ENCODE measurements around the gene LCE3E. TPM values are rescaled to one million over a fixed set of nuclear protein-coding genes. Genes with fewer than 3 reads are reported as not detected.

The LCE3E gene
- total and polyA plus RNA-seq, 2 donors (not counting 3 experiments of a cell fraction or from before 2014, with no cell fraction given): not detected

DNA sequence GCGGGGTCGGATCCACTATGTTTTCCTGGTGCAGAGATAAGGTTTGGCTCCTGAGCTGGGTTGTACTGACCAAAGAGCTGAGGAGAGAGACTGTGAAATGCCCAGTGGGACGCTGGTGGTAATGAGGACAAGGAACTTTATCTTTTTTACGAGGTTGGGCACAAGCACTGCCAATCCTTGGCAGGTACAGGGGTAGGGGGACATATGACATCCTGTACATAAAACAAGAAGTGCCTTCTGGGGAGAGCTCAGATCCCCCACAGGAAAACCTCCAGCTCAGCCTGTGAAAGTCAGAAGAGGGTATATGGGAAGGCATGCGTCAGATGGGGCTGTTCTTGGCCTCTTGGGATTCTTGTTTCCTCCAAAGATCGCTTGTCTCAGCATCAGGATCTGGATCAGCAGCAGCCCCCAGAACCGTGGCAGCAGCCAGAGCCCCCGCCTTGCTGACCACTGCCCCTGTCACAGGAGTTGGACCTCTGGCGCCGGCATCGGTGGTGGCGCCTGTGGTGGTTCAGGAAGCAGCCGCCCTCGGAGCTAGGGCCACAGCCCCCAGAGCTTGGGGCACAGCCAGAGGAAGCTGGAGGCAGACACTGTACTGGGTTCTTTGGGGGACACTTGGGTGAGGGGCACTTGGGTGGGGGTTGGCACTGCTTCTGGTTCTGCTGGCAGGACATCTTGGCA lies 905 bp downstream of the LCE3E start:
- CTCF ChIA-PET: interaction anchor here (1.0 to 1.2 kb wide), 2 partner anchors 10 to 107 kb away, joined by 3 read pairs; no protein-coding TSS in a partner anchor
- DNase-seq (ENCODE audit: low read depth, low spot score): no peak
- BruUV-seq (replicated peaks): no TSS peak

DNA sequence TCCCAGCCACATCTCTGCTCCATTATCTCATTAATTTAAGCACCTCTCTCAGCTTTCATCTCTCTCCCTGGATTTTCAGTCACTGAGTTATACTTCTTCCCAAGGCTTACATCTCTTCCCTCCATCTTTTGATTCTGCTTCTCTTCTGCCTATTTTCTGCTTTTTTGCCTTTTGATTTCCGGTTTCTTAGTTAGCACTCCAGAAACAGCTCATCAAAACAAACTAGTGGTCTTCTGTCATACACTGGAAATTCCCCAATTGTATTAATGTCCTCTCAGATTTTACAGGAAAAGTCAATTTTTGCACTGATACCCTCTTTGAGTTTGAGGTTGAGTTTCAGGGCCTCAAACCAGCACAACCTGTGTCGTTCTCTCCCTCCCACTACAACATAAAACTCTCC lies 1.5 kb downstream of the LCE3E start:
- no peaks in the 10 kb centered on the region for H3K79me2 ChIP-seq (ENCODE audit: control insufficient read depth, insufficient read depth, low read length)
- H3K4me3 ChIP-seq (replicated peaks in 1 of 3; ENCODE audit: insufficient read depth in 1 of 3, low read depth in 1 of 3, low read length in 3 of 3): no peak overlapping the region
- H3K27ac ChIP-seq (ENCODE audit: insufficient read depth, low read depth, low read length): no peak overlapping the region
- H3K4me2 ChIP-seq (ENCODE audit: insufficient read depth, low read length): no peak overlapping the region
- dilution Hi-C loops (cut with MboI; ENCODE audit: extremely low pct_ligation_motif_present, low sequenced_read_pairs): no loop called here
- no peaks in the 10 kb centered on the region for H3K4me1 ChIP-seq (ENCODE audit: control insufficient read depth, extremely low read depth, insufficient read depth, low read length)
- TF ChIP-seq, protein P1, sequence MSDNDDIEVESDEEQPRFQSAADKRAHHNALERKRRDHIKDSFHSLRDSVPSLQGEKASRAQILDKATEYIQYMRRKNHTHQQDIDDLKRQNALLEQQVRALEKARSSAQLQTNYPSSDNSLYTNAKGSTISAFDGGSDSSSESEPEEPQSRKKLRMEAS (IDR thresholded peaks at IDR 0.05; ENCODE audit: insufficient read depth, insufficient read length): no peak
- TF ChIP-seq POLR2AphosphoS5 (IDR thresholded peaks at IDR 0.05; ENCODE audit: insufficient read depth, low read depth, low read length) (no peak), FOS (IDR thresholded peaks at IDR 0.05; ENCODE audit: borderline replicate concordance, insufficient read depth, low read length) (no peak), EZH2 (IDR thresholded peaks at IDR 0.05; ENCODE audit: borderline replicate concordance, low read depth, low read length, severe bottlenecking) (no peak), MYC (IDR thresholded peaks at IDR 0.05; ENCODE audit: low read depth, low read length) (no peak), JUN (IDR thresholded peaks at IDR 0.05; ENCODE audit: borderline replicate concordance, insufficient read depth, insufficient read length, low read depth) (no peak), POLR2A (IDR thresholded peaks at IDR 0.05; ENCODE audit: low read depth, low read length) (no peak), GATA2 (IDR thresholded peaks at IDR 0.05; ENCODE audit: insufficient read depth, insufficient read length, low read depth, low read length) (no peak)
- TF ChIP-seq, protein P2, sequence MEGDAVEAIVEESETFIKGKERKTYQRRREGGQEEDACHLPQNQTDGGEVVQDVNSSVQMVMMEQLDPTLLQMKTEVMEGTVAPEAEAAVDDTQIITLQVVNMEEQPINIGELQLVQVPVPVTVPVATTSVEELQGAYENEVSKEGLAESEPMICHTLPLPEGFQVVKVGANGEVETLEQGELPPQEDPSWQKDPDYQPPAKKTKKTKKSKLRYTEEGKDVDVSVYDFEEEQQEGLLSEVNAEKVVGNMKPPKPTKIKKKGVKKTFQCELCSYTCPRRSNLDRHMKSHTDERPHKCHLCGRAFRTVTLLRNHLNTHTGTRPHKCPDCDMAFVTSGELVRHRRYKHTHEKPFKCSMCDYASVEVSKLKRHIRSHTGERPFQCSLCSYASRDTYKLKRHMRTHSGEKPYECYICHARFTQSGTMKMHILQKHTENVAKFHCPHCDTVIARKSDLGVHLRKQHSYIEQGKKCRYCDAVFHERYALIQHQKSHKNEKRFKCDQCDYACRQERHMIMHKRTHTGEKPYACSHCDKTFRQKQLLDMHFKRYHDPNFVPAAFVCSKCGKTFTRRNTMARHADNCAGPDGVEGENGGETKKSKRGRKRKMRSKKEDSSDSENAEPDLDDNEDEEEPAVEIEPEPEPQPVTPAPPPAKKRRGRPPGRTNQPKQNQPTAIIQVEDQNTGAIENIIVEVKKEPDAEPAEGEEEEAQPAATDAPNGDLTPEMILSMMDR (IDR thresholded peaks at IDR 0.05; ENCODE audit: extremely low read depth in 1 of 2, insufficient read depth in 1 of 2, low read depth in 1 of 2, low read length in 2 of 2): no peak
- no peaks in the 10 kb centered on the region for H3K36me3 ChIP-seq (ENCODE audit: control insufficient read depth in 2 of 2, extremely low read depth in 1 of 2, insufficient read depth in 2 of 2, low read length in 2 of 2)
- no peaks in the 10 kb centered on the region for H3K9me3 ChIP-seq (replicated peaks; ENCODE audit: control insufficient read depth, insufficient read depth, low read length)
- FAIRE-seq (no peak), DNase-seq (ENCODE audit: low read depth, low spot score) (no peak)
- POLR2A ChIA-PET: no interaction called here
- CTCF ChIA-PET: interaction anchor here (1.0 kb wide), 1 partner anchor 10 kb away, joined by 3 read pairs; no protein-coding TSS in a partner anchor
- H4K20me1 ChIP-seq (replicated peaks; ENCODE audit: control insufficient read depth, extremely low read depth, insufficient read depth, low read length): no peaks in the 10 kb centered on the region
- intact Hi-C loops (cut with micrococcal nuclease): no loop called here
- no peaks in the 10 kb centered on the region for H3K9me1 ChIP-seq (replicated peaks; ENCODE audit: control insufficient read depth, extremely low read depth, insufficient read depth, low read length)
- no peak overlapping the region for H2AFZ ChIP-seq (ENCODE audit: low read depth, low read length)
- no peak overlapping the region for H3K9ac ChIP-seq (replicated peaks; ENCODE audit: extremely low read depth, insufficient read depth, low read length)
- H3K27me3 ChIP-seq (ENCODE audit: control insufficient read depth in 2 of 2, insufficient read depth in 2 of 2, low read length in 2 of 2): no peaks in the 10 kb centered on the region
- no TSS peak for BruUV-seq (replicated peaks)

More for the DNA sequence above, 905 bp downstream of the LCE3E start:
- no peak for TF ChIP-seq POLR2A (IDR thresholded peaks at IDR 0.05; ENCODE audit: low read depth, low read length)
- no peak for TF ChIP-seq FOS (IDR thresholded peaks at IDR 0.05; ENCODE audit: borderline replicate concordance, insufficient read depth, low read length)
- no peak for TF ChIP-seq JUN (IDR thresholded peaks at IDR 0.05; ENCODE audit: borderline replicate concordance, insufficient read depth, insufficient read length, low read depth)
- TF ChIP-seq POLR2AphosphoS5 (IDR thresholded peaks at IDR 0.05; ENCODE audit: insufficient read depth, low read depth, low read length): no peak
- Histone ChIP-seq H3K79me2 (ENCODE audit: control insufficient read depth, insufficient read depth, low read length) (no peaks in the 10 kb centered on the region), H4K20me1 (replicated peaks; ENCODE audit: control insufficient read depth, extremely low read depth, insufficient read depth, low read length) (no peaks in the 10 kb centered on the region), H3K27ac (ENCODE audit: insufficient read depth, low read depth, low read length) (no peak overlapping the region), H2AFZ (ENCODE audit: low read depth, low read length) (no peak overlapping the region), H3K9ac (replicated peaks; ENCODE audit: extremely low read depth, insufficient read depth, low read length) (no peak overlapping the region), H3K9me1 (replicated peaks; ENCODE audit: control insufficient read depth, extremely low read depth, insufficient read depth, low read length) (no peaks in the 10 kb centered on the region), H3K4me1 (ENCODE audit: control insufficient read depth, extremely low read depth, insufficient read depth, low read length) (no peaks in the 10 kb centered on the region), H3K27me3 (ENCODE audit: control insufficient read depth in 2 of 2, insufficient read depth in 2 of 2, low read length in 2 of 2) (no peaks in the 10 kb centered on the region), H3K9me3 (replicated peaks; ENCODE audit: control insufficient read depth, insufficient read depth, low read length) (no peaks in the 10 kb centered on the region), H3K36me3 (ENCODE audit: control insufficient read depth in 2 of 2, extremely low read depth in 1 of 2, insufficient read depth in 2 of 2, low read length in 2 of 2) (no peaks in the 10 kb centered on the region), H3K4me2 (ENCODE audit: insufficient read depth, low read length) (no peak overlapping the region), H3K4me3 (replicated peaks in 1 of 3; ENCODE audit: insufficient read depth in 1 of 3, low read depth in 1 of 3, low read length in 3 of 3) (no peak overlapping the region)
- no peak for FAIRE-seq
- dilution Hi-C loops (cut with MboI; ENCODE audit: extremely low pct_ligation_motif_present, low sequenced_read_pairs) (no loop called here), intact Hi-C loops (cut with micrococcal nuclease) (no loop called here)
- POLR2A ChIA-PET: no interaction called here

All from endothelial cell of umbilical vein (primary cell).